HUES6 (cell line): ENCODE data around the gene PARP11.
"Not testable (repeated sequence)": the region's sequence is repeated elsewhere in the genome, so short reads cannot be mapped to it uniquely, and the experiment has no call there.

Experiments used
- H3K27ac ChIP-seq: 2 replicates; pipeline ENCODE4 v1.7.0; 2013; ENCODE audit warnings: low read depth, mild to moderate bottlenecking, low read length, inconsistent platforms
- H3K27me3 ChIP-seq: 2 replicates; pipeline ENCODE4 v1.6.1; 2013; ENCODE audit warnings: low read length; ENCODE audit not compliant: control insufficient read depth, insufficient read depth
- H3K36me3 ChIP-seq: 2 replicates; pipeline ENCODE4 v1.6.1; 2013; ENCODE audit warnings: low read length; ENCODE audit not compliant: control insufficient read depth, insufficient read depth
- H3K4me1 ChIP-seq: 2 replicates; pipeline ENCODE4 v1.6.1; 2013; ENCODE audit warnings: low read length; ENCODE audit not compliant: control insufficient read depth, insufficient read depth
- H3K4me3 ChIP-seq: 2 replicates; pipeline ENCODE4 v1.5.1; 2013; ENCODE audit warnings: low read depth, low read length
- H3K9ac ChIP-seq: one replicate; pipeline ENCODE4 v1.6.1; 2013; ENCODE audit warnings: mild to moderate bottlenecking, low read length
- H3K9me3 ChIP-seq: 2 replicates; pipeline ENCODE4 v1.6.1; 2013; ENCODE audit warnings: low read depth, low read length; ENCODE audit not compliant: control insufficient read depth, insufficient read depth

PARP11 gene

GRCh38 chr12:3882896-3883564, 9.8 kb upstream of the PARP11 start:
- H3K4me1 ChIP-seq, result peaks cover 38% of the 10 kb centered on the region
- peaks cover 7% of the 10 kb centered on the region; the same call in 1 of the 2 replicates for H3K9me3 ChIP-seq
- no peak overlapping the region for H3K4me3 ChIP-seq
- H3K27ac ChIP-seq, result no peak overlapping the region
- no peak overlapping the region for H3K9ac ChIP-seq
- H3K36me3 ChIP-seq, result no peaks in the 10 kb centered on the region
- H3K27me3 ChIP-seq, result no peaks in the 10 kb centered on the region

GRCh38 chr12:3882406-3882805, 9.2 kb upstream of the PARP11 start:
- peaks cover 38% of the 10 kb centered on the region for H3K4me1 ChIP-seq
- H3K4me3 ChIP-seq, result no peak overlapping the region
- H3K9ac ChIP-seq, result no peak overlapping the region
- H3K9me3 ChIP-seq, result peaks cover 7% of the 10 kb centered on the region; the same call in 1 of the 2 replicates
- no peaks in the 10 kb centered on the region for H3K27me3 ChIP-seq
- H3K36me3 ChIP-seq, result no peaks in the 10 kb centered on the region
- H3K27ac ChIP-seq, result no peak overlapping the region

- Histone ChIP-seq H3K9me3 (peaks cover 7% of the 10 kb centered on the region; the same call in 1 of the 2 replicates), H3K9ac (peak overlapping the region; percentile 40), H3K27ac (no peak overlapping the region; the same call in 1 of the 2 replicates), H3K27me3 (no peaks in the 10 kb centered on the region), H3K4me1 (peaks cover 38% of the 10 kb centered on the region), H3K36me3 (no peaks in the 10 kb centered on the region), H3K4me3 (no peak overlapping the region)
Observed at GRCh38 chr12:3881281-3881950, 8.2 kb upstream of the PARP11 start.

- peaks cover 7% of the 10 kb centered on the region; the same call in 1 of the 2 replicates for H3K9me3 ChIP-seq
- no peak overlapping the region for H3K4me3 ChIP-seq
- no peak overlapping the region for H3K9ac ChIP-seq
- H3K36me3 ChIP-seq, result no peaks in the 10 kb centered on the region
- H3K4me1 ChIP-seq, result peaks cover 28% of the 10 kb centered on the region
- no peaks in the 10 kb centered on the region for H3K27me3 ChIP-seq
- H3K27ac ChIP-seq, result no peak overlapping the region
Observed at GRCh38 chr12:3879846-3880245, 6.6 kb upstream of the PARP11 start.

- H3K9ac ChIP-seq, result no peak overlapping the region
- H3K36me3 ChIP-seq, result no peaks in the 10 kb centered on the region
- H3K27me3 ChIP-seq, result no peaks in the 10 kb centered on the region
- H3K4me1 ChIP-seq, result peaks cover 14% of the 10 kb centered on the region; the same call in 1 of the 2 replicates
- 0 out of 2 replicates have a peak, but pooled peaks cover 4% of the 10 kb centered on the region for H3K9me3 ChIP-seq
- no peak overlapping the region for H3K27ac ChIP-seq
- H3K4me3 ChIP-seq, result peak overlapping the region; percentile 90
Observed at GRCh38 chr12:3871356-3871755, 1.8 kb downstream of the PARP11 start.

- Histone ChIP-seq H3K36me3 (no peaks in the 10 kb centered on the region), H3K27ac (no peak overlapping the region), H3K9ac (no peak overlapping the region), H3K4me3 (no peak overlapping the region), H3K9me3 (peaks cover 15% of the 10 kb centered on the region), H3K27me3 (no peaks in the 10 kb centered on the region), H3K4me1 (peaks cover 14% of the 10 kb centered on the region; the same call in 1 of the 2 replicates)
Observed at GRCh38 chr12:3869865-3870264, 3.3 kb downstream of the PARP11 start.

GRCh38 chr12:3869433-3869832, 3.8 kb downstream of the PARP11 start:
- H3K36me3 ChIP-seq, result no peaks in the 10 kb centered on the region
- no peak overlapping the region for H3K9ac ChIP-seq
- H3K27ac ChIP-seq, result no peak overlapping the region
- H3K9me3 ChIP-seq, result peaks cover 20% of the 10 kb centered on the region
- no peak overlapping the region for H3K4me3 ChIP-seq
- peaks cover 14% of the 10 kb centered on the region; the same call in 1 of the 2 replicates for H3K4me1 ChIP-seq
- H3K27me3 ChIP-seq, result no peaks in the 10 kb centered on the region

GRCh38 chr12:3863756-3864155, 9.4 kb downstream of the PARP11 start:
- Histone ChIP-seq H3K9me3 (peaks cover 20% of the 10 kb centered on the region), H3K4me1 (no peaks in the 10 kb centered on the region), H3K27ac (no peak overlapping the region), H3K36me3 (0 out of 2 replicates have a peak, but pooled peaks cover 4% of the 10 kb centered on the region), H3K9ac (no peak overlapping the region), H3K4me3 (no peak overlapping the region), H3K27me3 (no peaks in the 10 kb centered on the region)

GRCh38 chr12:3842517-3842916, 30.7 kb downstream of the PARP11 start:
- no peaks in the 10 kb centered on the region for H3K27me3 ChIP-seq
- H3K36me3 ChIP-seq, result no peaks in the 10 kb centered on the region
- H3K4me1 ChIP-seq, result no peaks in the 10 kb centered on the region
- H3K9ac ChIP-seq, result no peak overlapping the region
- no peak overlapping the region for H3K27ac ChIP-seq
- peaks cover 9% of the 10 kb centered on the region; the same call in 1 of the 2 replicates for H3K9me3 ChIP-seq
- H3K4me3 ChIP-seq, result no peak overlapping the region

- Histone ChIP-seq H3K4me3 (no peak overlapping the region), H3K27me3 (no peaks in the 10 kb centered on the region), H3K9ac (no peak overlapping the region), H3K27ac (no peak overlapping the region), H3K36me3 (no peaks in the 10 kb centered on the region), H3K9me3 (peaks cover 3% of the 10 kb centered on the region; the same call in 1 of the 2 replicates), H3K4me1 (peaks cover 3% of the 10 kb centered on the region)
Observed at GRCh38 chr12:3841783-3842182, 31.4 kb downstream of the PARP11 start.

GRCh38 chr12:3840833-3841232, 32.4 kb downstream of the PARP11 start:
- H3K27me3 ChIP-seq, H3K4me1 ChIP-seq, H3K4me3 ChIP-seq, H3K9me3 ChIP-seq, H3K36me3 ChIP-seq, H3K9ac ChIP-seq, H3K27ac ChIP-seq: not testable (repeated sequence)
